Fibroblast of upper back skin (primary cell): ENCODE data around the gene DCHS2.

Experiments
- DNase-seq: peaks from one replicate; pipeline ENCODE4 v3.0.0-alpha.2; 2013

DCHS2 gene

DNA sequence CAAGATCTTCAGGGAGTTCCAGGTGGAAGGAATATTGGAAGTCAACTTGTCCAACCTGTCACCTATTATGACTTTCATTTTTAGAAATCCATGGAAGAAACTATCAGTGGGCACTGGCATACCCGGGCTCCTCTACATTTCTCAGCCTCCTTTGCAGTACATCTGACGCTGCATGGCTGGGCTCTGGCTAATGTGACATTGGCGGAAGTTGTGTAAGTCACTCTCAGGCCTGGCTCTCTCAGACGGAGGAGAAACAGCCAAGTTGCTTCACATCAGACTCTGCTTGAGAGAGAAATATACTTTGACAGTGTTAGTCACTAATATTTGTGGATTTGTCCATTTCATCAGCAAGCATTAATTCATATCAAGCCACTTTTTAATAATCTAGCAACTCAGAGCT lies 4.5 kb downstream of the DCHS2 start:
- DNase-seq = no peak

DNA sequence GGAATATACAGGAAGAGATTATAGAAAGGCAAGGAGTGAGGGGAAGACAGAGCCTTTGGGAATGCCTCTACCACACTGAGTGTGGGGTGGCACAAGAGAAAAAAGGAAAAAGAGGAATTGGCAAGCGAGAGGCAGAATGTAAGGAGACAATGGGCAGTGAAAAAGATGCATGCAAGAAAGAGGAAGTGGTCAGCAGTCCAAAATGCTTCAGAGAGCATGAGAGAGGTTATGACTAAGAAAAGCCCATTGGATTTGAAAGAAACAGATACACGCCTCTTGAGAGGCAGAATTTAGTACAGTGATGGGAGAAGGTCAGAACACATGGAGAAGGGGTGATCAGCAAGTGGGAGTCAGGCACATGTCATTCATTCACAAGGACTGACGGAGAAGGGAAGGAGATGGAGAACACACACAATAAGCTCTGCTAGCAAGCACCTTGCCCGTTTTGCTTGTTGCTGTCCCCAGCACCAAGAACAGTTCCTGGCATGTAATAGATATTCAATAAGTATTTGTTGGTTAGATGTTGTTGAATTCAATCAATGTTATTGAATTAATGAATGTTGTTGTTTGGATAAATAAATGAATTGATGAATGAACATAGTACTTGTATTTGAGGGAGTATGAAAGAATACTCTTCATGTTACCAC lies 6.3 kb downstream of the DCHS2 start:
- no peak for DNase-seq

DNA sequence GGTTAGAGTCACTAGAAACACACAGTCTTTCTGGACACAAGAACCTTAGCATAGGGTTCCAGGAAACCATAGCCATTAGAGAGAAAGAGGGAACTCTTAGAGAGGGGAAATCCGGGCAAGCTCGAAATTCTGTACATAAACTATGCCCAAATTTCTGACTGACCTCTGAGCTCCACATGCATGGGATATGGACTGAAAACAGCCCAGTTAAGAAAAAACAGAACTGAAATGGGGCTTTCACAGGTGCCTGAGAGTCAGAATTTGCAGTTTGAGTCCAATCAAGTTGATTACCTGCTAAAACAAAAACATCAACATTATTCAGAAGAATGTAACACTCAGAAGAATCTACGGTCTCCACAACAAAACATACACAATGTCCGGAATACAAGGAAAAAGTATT lies 13.1 kb downstream of the DCHS2 start:
- no peak for DNase-seq

DNA sequence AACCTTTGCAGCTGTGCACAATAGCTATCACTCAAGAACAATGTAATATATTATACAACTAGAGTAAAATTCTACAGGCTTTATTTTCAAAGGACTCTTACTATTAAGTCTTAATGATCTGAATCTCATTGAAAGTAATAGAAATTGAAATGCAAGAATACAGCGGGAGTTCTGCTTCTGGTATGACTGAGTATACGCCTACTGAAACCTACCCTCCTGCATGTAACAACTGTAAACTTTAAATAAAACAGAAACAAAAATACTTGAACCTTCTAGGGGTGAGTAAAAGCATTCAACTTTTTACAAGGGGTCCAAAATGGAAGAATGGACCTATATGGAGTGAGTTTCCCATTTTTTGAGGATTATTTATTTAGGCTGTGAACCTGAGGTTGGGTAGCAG lies 13.5 kb downstream of the DCHS2 start:
- no peak for DNase-seq

DNA sequence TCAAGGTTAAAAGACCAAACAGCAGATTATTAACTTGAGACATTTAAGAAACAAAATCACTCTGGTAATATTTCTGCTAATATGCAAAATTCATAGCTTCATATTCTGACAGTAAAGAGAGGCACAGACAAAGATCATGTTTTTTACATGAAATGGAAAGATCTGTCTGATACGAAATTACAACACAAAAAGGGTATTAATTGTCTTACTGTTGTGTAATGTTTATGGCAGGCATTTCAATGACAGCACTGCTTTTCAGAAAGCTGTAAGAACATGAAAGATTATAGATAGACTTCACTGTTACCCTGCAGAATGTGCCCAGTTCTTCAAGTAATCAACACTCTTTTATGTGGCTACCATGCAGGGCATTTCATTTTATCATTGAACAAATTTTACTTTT lies 15.4 kb downstream of the DCHS2 start:
- no peak for DNase-seq

DNA sequence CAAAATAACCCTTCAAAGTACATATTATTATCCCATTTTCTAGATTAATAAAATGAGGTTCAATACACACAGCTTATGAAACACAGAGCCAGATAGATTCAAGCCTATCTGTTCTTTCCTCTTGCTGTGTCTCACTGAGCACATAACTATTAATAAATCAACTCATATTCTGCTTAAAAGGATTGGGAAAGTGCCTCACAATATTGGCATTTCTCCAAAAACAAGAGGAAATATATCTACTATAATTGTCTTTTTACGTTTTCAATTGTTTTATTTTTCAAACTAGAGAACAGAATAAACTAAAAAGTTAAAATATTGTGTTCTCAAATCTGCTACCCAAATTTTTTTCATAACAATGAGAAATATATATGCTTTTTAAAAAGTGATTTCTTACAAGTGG lies 15.8 kb downstream of the DCHS2 start:
- no peak for DNase-seq

DNA sequence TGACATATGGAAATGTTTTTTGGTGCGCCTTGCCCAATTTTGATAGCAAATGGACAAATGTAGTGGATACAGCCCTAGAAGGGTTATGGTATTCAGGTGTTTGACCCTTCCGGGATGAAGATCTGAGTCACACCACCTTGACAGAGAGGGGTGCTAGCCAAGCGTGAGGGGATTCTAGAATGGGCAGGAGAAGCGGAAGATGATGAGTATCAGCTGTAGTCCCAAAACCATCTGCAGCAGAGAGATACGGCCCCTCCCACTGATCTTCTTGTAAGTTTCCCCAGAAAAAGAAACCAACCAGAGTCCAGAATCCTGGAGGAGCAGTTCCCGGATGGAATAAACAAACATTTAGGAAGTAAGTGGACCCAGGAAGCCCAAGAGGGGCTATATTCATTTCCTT lies 18.1 kb downstream of the DCHS2 start:
- DNase-seq = no peak

DNA sequence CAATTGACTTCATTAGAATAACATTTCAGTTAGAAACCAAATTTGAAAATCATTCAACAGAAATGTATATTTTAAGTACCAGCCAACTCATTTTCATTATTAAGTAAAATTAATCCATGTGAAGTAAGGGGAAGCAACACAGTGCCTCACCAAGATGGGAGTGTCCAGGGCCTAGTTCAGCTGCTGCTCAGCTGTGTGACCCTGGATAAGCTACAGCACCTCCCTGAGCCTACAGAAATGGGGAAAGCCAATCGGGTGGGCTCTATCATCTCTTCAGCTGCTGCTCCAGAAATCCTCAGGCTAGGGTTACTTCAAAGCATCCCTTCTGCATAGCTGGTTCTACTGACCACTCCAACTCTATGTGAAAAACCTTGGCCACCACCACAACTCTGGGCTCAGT lies 18.7 kb downstream of the DCHS2 start:
- no peak for DNase-seq

DNA sequence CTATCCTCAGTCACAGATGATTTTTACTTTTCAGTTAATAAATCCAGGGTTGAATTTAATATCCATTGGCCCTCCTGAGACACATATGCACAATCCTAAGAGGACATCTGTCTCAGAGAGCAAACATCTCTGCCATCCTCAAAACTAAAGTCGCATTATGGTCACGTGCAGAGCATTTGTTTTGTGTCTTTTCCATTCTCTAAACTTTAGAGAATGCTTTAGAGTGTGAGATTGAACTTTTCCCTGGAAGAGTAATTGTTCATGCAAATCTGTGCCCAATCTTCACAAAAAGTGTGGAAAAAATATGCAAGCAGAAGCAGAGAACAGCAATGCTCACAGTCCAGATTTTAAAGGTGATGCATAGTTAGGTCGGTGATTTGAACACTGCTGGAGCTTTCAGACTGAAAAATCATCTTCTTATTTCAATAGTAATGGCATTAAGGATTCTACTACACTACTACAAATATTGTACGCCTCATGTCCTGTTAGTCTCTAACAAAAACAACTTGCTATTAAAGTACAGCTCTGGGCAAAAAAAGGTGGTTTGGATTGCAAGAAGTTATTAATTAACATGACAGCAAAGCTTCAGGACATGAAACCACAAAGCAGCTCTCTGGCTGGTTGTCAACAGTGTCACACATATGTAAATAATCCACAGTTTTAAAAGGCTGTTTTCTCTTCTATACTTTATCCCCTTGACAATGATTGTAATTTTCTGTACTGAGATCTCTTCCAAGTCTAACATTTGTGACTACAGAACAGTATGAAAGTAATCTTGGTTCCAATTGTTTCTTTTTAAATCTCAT lies 19.9 kb downstream of the DCHS2 start:
- DNase-seq = peak; percentile 7

DNA sequence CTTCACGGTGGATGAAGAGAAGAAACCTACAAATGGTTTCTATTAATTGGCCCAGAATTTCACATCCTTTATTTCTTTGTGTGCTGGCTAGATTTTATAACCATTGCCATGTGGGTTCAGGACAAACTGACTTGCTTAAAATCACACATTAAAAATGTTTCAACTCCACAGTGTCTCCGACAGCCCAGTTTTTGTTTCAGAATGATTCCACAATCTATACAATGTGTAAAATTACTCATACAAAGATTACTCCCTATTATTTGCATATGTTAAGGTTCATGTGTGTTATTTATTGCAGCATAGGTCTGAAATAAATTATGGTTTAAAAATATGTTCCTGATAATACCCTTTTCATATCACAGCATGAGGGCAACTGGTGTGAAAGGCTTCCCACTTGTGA lies 20.6 kb downstream of the DCHS2 start:
- DNase-seq = no peak

DNA sequence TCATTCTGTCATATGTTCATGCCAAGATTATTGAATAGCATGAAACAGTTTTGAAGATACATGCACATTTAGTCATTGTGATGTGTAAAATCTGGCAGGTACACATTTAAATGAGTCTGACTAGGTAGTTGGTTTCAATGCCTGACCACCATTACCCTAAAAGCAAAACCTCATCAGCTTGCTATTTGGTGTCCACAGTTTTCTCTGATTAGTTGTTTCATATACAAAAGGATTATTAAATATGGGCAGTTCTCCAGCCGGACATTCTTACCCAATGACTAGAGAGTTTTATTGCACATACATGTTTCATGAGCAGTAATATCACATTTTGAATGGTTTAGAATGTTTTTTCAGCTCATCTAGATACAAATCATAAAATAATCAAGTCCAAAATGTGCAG lies 23.7 kb downstream of the DCHS2 start:
- DNase-seq = peak; percentile 55

DNA sequence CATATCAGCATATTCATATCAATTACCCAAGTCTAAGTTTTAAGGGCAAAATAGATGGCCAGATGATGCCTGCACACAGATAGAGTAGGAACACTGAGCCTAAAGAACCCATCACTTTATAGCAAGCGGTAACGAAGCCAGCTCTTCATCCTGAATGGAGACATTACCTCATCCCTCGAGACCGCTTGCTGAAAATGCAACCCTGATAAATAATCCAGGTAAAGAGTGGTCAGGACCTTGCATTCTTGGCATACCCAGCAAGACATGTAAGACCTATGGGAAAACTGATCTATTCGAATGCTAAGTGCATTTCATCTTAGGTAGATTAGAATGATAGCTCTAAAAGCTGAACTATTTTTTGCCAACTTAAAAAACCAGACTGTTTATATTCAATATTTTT lies 25.3 kb downstream of the DCHS2 start:
- DNase-seq = no peak

DNA sequence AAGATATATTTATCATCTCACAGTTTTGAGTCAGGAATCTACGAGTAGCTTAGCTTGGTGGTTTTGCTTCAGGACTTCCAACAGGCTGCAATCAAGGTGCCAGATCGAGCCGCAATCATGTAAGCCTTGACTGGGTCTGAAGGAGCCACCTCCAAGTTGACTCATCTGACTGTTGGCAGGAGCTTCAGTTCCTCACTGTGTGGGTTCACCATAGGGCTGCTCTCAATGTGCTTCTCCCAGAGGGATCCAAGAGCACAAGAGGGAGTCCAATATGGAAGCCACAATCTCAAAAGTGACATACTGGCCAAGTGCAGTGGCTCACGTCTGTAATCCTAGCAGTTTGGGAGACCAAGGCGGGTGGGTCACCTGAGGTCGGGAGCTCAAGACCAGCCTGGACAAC lies 26.5 kb downstream of the DCHS2 start:
- peak; percentile 37 for DNase-seq

DNA sequence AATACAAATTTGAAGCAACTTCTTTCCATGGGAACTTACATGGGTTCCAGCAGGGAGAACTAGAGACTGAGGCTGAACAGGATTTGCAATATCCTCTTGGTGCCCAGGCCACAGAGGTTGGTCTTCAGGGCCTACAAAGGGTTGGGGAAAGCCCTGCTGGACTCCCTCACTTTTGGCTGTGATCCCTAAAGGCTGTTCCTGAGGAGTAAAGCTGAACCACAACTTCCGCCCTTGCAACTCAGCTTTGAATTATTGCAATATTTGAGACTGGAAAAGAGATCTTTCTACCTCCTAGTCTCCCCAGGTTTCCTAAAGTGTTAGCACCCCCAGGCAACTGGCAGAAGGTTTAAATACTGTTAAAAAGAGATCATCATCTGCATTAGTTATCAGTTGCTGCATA lies 26.9 kb downstream of the DCHS2 start:
- DNase-seq = peak; percentile 35

DNA sequence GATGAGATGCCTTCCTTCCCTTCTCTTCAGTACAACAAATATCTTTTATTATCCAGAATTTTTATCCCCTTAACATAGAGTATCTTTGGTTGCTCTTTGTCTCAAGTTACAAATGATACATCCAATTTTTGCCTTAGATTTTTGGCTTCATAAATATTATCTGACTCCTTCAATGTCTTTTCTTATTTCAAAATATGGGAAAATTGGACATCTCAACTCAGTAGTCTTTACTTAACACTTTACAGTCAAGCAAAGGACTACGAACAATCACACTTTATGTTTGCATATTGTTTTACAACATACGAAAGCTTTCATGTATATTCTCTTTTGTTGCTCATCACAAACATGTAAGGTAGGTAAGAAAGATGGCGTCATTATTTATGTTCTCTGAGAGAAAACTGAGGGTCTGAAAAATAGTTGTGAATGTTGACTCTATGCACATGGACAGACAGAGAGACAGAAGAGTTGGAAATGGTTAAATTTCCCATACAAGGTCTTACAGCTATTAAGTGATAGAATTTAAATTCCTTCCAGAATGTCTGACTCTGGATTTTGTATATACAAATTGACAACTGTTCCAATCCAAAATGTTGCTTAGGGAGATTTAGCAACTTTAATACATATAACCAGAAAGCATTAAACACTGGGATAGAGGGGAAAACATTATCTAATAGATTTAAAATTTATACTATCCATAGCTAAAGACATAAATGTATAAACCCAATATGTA lies 29.4 kb downstream of the DCHS2 start:
- DNase-seq = no peak

DNA sequence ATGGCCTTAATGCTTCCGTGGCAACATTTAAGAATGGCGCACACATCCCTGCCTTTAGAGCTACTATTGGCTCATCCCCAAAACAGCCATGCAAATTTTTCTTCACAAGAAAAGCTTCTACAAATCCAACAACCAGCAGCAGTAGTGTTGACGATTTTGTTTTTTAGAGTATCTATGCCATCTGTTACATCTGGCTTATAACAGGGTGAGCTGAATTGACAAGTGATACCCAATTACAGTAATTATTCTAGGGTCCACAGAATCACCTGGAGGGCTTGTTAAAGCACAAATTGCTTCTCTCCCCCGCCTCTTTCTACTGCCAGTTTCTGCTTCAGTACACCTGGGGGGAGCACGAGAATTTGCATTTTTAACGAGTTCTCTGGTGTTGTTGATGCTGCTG lies 34.1 kb downstream of the DCHS2 start:
- DNase-seq = no peak

DNA sequence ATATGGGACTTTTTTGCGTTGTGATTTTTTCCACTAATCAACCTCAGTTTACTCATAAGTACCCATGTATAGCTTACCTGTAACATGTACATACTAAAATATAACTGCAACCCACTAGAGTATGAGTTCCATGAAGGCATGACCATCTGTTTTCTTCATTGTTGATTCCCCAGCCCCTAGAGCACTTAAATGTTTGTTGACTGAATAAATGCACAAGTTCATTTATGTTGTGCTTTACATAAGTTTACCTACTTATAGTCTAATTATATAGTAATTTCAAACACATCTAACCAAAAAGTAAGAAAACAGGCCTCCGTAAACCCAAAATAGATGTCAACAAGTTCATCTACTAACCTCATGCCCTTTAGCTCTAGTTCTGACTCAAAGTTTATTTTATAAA lies 34.7 kb downstream of the DCHS2 start:
- DNase-seq = no peak

DNA sequence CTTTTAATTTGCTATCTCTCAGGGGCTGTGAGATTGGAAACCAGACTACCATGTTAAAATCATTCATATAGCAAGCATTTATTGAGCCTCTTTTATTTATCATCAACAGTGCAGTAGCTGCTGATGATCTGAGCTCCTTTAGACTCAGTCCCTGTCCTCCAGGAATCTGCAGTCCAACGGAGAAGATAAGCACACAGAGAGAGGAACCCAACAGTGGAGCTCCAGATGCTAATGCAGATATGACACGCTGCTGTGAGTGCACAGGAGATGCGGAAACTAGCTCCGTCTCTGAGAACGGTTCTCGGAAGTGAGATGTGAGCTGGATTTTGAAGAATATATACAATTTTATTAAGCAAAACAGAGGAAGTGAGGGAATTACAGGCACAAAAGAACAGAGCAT lies 35.4 kb downstream of the DCHS2 start:
- no peak for DNase-seq

DNA sequence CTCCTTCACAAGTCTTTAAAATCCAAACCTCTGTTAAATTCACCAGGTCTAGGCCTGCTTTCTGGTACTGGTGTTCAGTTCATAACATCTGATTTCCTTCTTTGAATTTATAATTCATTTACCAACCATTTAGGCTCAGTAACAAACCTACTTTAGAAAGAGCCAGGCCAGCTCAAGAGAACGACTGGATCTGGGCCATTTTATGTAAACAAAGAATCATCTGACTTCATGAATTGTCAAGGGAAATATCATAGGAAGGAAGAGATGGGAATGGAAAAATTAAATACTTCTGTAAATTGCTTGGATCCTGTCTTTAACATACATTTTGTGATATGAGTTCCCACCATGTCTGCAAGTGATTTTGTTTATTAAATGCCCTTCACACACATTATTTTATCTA lies 36.5 kb downstream of the DCHS2 start:
- no peak for DNase-seq

DNA sequence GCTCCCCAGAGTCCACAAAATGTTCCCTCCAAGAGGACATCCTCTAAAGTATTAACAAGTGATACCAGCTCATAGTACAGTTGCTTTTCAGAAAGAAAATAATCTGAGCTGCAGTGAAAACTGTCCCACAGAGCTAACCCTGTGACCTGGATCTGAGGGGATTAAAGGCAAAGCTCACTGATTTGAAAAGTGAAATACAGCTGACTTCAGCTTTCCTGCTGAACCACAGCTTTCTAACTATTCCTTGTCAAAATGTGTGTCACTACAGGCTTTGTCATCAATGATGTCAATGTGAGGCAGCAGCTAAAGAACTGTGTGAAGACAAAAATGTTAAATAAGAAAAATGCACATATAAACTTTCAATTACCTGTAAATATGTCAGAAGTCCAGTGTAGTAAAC lies 36.9 kb downstream of the DCHS2 start:
- no peak for DNase-seq

DNA sequence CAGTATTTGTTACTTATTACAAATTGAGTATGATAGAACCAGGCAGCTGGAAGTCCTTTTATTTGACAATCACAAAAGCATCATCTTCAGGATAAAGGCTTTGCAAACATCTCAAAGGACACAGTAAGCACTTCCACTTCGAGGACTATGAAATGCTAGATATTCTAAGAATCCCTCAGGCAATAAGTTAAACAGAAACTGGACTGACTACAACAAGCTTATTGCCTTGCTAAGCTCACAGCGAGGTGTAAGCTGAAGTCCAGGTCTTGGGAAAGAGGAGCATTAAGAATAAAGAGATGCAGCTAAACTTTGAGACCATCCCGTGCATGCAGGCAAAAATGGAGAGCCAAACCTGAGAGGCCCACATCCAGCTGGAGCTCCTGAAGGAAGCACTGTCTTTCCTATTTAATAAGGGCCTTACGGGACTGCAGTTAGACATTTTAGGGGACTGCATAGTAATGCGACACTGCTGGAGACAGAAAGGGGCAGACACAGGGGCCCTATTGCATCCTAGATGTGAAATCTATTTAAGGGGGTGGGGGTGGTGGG lies 38.7 kb downstream of the DCHS2 start:
- DNase-seq = no peak

DNA sequence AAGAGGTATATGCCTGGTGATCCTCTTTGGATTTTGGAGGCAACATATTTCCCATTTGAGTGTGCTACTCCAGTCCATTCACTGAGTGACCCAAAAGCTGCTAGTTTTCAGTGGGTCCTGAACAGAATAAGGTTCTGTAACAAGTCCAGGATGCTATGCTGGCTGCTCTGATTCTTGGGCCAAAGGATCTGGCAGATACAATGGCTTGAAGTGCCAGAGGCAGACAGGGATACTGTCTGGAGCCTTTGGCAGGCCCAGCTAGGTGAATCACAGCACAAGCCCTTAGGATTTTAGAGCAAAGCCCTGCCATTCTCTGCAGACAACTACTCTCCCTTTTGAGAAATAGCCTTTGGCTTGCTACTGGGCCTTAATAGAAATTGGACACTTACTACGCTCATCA lies 40.6 kb downstream of the DCHS2 start:
- no peak for DNase-seq

DNA sequence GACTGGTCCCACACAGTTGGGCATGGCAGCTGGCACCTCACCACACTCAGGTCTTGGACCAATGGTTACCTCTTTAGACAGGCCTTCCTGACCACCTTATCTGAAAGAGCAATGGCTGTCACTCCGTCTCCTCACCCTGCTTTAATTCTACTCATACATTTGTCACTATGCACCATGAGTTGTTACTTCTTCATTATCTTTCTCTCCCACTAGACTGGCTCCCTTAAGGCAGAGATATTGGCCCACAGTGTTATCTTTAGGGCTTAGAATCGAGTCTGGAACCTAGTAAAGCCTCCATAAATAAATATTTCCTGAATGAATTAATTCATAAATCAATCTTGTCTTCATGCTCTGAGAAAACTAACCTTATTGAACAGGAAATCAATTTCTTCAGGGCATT lies 46.6 kb downstream of the DCHS2 start:
- DNase-seq = no peak

DNA sequence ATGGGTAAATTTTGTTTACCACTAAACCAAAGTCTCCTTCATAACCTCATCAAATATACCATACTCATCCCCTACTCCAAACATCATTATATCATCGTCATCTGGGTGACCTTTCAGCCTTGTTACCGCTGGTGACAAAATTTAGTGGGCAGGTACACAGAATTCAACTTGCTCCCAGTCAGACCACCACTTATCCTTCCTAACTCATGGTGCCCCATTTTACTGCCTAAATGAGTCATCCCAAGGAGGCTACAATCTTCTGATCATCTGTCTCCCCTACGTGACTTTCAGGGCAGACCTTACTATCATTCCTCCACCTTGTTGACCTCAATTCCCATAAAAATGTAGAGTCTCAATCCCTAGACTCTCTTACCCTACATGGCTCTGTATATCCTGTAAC lies 49.6 kb downstream of the DCHS2 start:
- DNase-seq = no peak
